Measurements from ENCODE around the gene MAGEB5.
"Not testable (repeated sequence)": the region's sequence is repeated elsewhere in the genome, so short reads cannot be mapped to it uniquely, and the experiment has no call there.

The MAGEB5 gene

GRCh38 chrX:26215869-26216268 is at the start of gene MAGEB5:
Gene MAGEB5, plus strand, starts transcription at chrX:26216169. Its CDS starts 1,133 bp downstream, at chrX:26217302.
- DNase-seq (ENCODE audit: low read depth) = no peak

GRCh38 chrX:26192204-26192603 is 23.8 kb upstream of the MAGEB5 start, which contains the start of gene MAGEB6:
Gene MAGEB6, plus strand, starts transcription at chrX:26192440. Its CDS starts 1,407 bp downstream, at chrX:26193847.
- no peak for DNase-seq (ENCODE audit: low read depth)

- no peak for DNase-seq (ENCODE audit: low read depth)
Observed at GRCh38 chrX:26203561-26203960, 12.4 kb upstream of the MAGEB5 start.

- DNase-seq (ENCODE audit: low read depth) = not testable (repeated sequence)
Observed at GRCh38 chrX:26204717-26205116, 11.3 kb upstream of the MAGEB5 start.

- DNase-seq (ENCODE audit: low read depth) = no peak
Observed at GRCh38 chrX:26208012-26208411, 8.0 kb upstream of the MAGEB5 start.

- DNase-seq (ENCODE audit: low read depth) = no peak
Observed at GRCh38 chrX:26219351-26219750, 3.4 kb downstream of the MAGEB5 start.

GRCh38 chrX:26234177-26234576 is 18.2 kb downstream of the MAGEB5 start:
- DNase-seq (ENCODE audit: low read depth) = no peak

GRCh38 chrX:26253526-26253925 is 37.6 kb downstream of the MAGEB5 start:
- no peak for DNase-seq (ENCODE audit: low read depth)

- no peak for DNase-seq (ENCODE audit: low read depth)
Observed at GRCh38 chrX:26254436-26254835, 38.5 kb downstream of the MAGEB5 start.

GRCh38 chrX:26262121-26262523 is 46.2 kb downstream of the MAGEB5 start:
- DNase-seq (ENCODE audit: low read depth) = no peak

All from activated gamma-delta T cell treated with anti-CD3 and anti-CD28 coated beads, Interleukin-2, amount 50 U/mL, for 16 hours (primary cell).